ENCODE data around the gene AP3B1. TPM values are rescaled to one million over a fixed set of nuclear protein-coding genes. Genes with fewer than 3 reads are reported as not detected.

AP3B1 gene
- total and polyA plus RNA-seq, 8 donors, result 42.4 to 61.2 (median 48.7) TPM

GRCh38 chr5:78113689-78114264, 180.7 kb downstream of the AP3B1 start:
- Histone ChIP-seq H3K4me3 (no peak overlapping the region), H3K36me3 (peaks cover 0 to 52% of the 10 kb centered on the region in 2 donors), H3K4me1 (no peaks in the 10 kb centered on the region), H3K27me3 (no peaks in the 10 kb centered on the region), H3K27ac (no peak overlapping the region), H3K9me3 (no peaks in the 10 kb centered on the region)
- intact Hi-C loops (cut with DNase I), result no loop called here
- TF ChIP-seq CTCF (IDR thresholded peaks at IDR 0.05), result no peak
- DNase-seq (no peak), ATAC-seq (peak; percentile 50)

- H3K27ac ChIP-seq, result no peak overlapping the region
- no peak for TF ChIP-seq CTCF (IDR thresholded peaks at IDR 0.05)
- H3K4me1 ChIP-seq, result no peaks in the 10 kb centered on the region
- DNase-seq, result peak in 1 of 4 donors; percentile 59
- no peaks in the 10 kb centered on the region for H3K9me3 ChIP-seq
- intact Hi-C loops (cut with DNase I), result no loop called here
- peaks cover 0 to 54% of the 10 kb centered on the region in 2 donors for H3K36me3 ChIP-seq
- H3K27me3 ChIP-seq, result no peaks in the 10 kb centered on the region
- no peak for ATAC-seq
- no peak overlapping the region for H3K4me3 ChIP-seq
These were observed 181.6 kb downstream of the AP3B1 start for GRCh38 chr5:78112931-78113330.

GRCh38 chr5:78109891-78110324, 184.6 kb downstream of the AP3B1 start:
- intact Hi-C loops (cut with DNase I), result no loop called here

DNA sequence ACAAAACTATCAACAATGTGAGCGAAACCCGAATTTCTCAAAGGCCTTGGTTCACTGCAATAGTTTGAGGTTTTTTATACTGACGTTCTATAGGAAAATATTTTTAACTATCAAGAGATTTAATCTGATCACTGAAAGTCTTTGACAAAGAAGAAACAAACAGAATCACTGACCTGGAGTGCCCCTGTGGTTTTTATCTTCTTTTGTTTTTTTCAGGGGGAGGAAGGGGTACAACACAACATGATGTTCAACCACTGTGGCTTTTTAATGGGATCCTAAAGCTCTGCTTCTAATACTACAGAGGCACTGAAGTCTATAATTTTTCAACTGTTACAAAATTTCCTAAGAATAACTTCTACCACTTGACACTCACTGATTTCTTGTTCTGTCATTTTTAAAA, 185.9 kb downstream of the AP3B1 start:
- DNase-seq (no peak), ATAC-seq (no peak)
- Histone ChIP-seq H3K27me3 (no peaks in the 10 kb centered on the region), H3K4me3 (no peak overlapping the region), H3K9me3 (no peaks in the 10 kb centered on the region), H3K27ac (no peak overlapping the region), H3K36me3 (peaks cover 0 to 45% of the 10 kb centered on the region in 2 donors), H3K4me1 (no peaks in the 10 kb centered on the region)
- TF ChIP-seq CTCF (IDR thresholded peaks at IDR 0.05), result no peak
- intact Hi-C loops (cut with DNase I), result no loop called here

More at GRCh38 chr5:78109891-78110324, 184.6 kb downstream of the AP3B1 start:
- TF ChIP-seq CTCF (IDR thresholded peaks at IDR 0.05), result no peak
- Histone ChIP-seq H3K4me1 (no peaks in the 10 kb centered on the region), H3K9me3 (no peaks in the 10 kb centered on the region), H3K4me3 (no peak overlapping the region), H3K27ac (no peak overlapping the region), H3K36me3 (peaks cover 0 to 56% of the 10 kb centered on the region in 2 donors), H3K27me3 (no peaks in the 10 kb centered on the region)
- no peak for ATAC-seq
- DNase-seq, result no peak

DNA sequence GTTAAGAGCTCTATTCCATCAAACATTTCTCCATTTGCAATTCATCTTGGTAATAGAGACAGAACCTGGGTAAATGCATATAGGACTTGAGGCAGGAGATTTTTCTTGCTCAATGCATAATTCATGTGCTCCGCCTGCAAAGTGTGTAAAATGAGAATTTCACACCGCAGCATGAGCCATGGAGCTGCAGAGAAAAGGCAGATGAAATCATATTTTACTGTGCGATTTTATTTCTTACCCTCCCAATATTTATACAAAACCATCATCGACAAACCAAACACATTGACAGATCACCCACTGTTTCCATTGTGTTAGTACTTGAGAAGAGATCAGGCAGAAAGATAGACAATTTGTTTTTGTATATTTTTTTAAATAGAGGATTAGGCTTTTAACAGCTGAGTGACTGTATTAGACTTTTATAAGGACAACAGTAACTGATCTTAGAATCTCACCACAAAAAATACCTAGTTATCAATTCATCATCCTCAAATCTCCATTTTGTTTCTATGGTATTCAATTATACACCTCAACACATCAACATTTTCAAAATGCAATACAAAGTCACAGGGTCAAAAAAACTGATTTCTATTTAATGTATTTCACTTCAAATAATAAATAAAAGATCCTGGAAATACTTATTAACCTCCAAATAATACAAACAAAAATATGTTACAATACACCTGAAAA, 191.1 kb downstream of the AP3B1 start:
- ATAC-seq, result no peak
- Histone ChIP-seq H3K36me3 (peaks cover 0 to 42% of the 10 kb centered on the region in 2 donors), H3K4me1 (no peaks in the 10 kb centered on the region), H3K4me3 (no peak overlapping the region), H3K27ac (no peak overlapping the region), H3K27me3 (no peaks in the 10 kb centered on the region), H3K9me3 (no peaks in the 10 kb centered on the region)
- intact Hi-C loops (cut with DNase I), result no loop called here
- no peak for DNase-seq
- no peak for TF ChIP-seq CTCF (IDR thresholded peaks at IDR 0.05)

All from left lung (tissue), 10 donors.